HepG2 (cell line): ENCODE data around the gene CEACAM4.

Experiments
- BCLAF1 ChIP-seq: fragments of 450-650 bp; IDR thresholded peaks from 2 replicates; pipeline ENCODE4 v1.6.1; 2017; ENCODE audit warnings: mild to moderate bottlenecking
- CTCF ChIP-seq: sonication (generic); formaldehyde crosslinking; IDR thresholded peaks from 2 replicates; pipeline ENCODE4 v1.5.0; 2020; ENCODE audit warnings: mild to moderate bottlenecking, missing genetic modification reagents, moderate library complexity
- EP300 ChIP-seq, 3 experiments: sonication (generic) in 1 of 3; formaldehyde crosslinking in 1 of 3; IDR thresholded peaks; 2 replicates each; pipeline versions ENCODE4 v1.5.1 to v1.6.1; 2011 to 2020; ENCODE audit warnings: low read depth in 2 of 3, low read length in 2 of 3, borderline replicate concordance in 1 of 3, improper control_type of control experiment in 1 of 3, mild to moderate bottlenecking in 1 of 3, missing genetic modification reagents in 1 of 3, moderate library complexity in 1 of 3
- EZH2 ChIP-seq: conservative IDR thresholded peaks from 2 replicates; pipeline ENCODE4 v1.6.1; 2012; ENCODE audit warnings: mild to moderate bottlenecking, low read depth, low read length, moderate library complexity
- GLI4 ChIP-seq: sonication (generic); formaldehyde crosslinking; IDR thresholded peaks from 2 replicates; pipeline ENCODE4 v1.5.1; 2020; ENCODE audit warnings: missing genetic modification reagents, mild to moderate bottlenecking, moderate library complexity, borderline replicate concordance
- HES4 ChIP-seq: sonication (generic); formaldehyde crosslinking; IDR thresholded peaks from 2 replicates; pipeline ENCODE4 v1.9.0; 2021; ENCODE audit warnings: mild to moderate bottlenecking, missing genetic modification reagents, borderline replicate concordance
- NR1H2 ChIP-seq: sonication (generic); formaldehyde crosslinking; IDR thresholded peaks from 2 replicates; pipeline ENCODE4 v1.8.1; 2022; ENCODE audit warnings: low read depth, missing genetic modification reagents, borderline replicate concordance
- POLR2A ChIP-seq, 2 experiments: IDR thresholded peaks; 2 replicates each; pipeline ENCODE4 v1.6.1; 2011; ENCODE audit warnings: low read depth in 2 of 2, low read length in 2 of 2, mild to moderate bottlenecking in 1 of 2, moderate library complexity in 1 of 2; ENCODE audit not compliant: insufficient read depth in 1 of 2
- POLR2AphosphoS5 ChIP-seq: IDR thresholded peaks from 2 replicates; pipeline ENCODE4 v1.6.1; 2012; ENCODE audit warnings: low read depth, low read length
- RFX1 ChIP-seq: fragments of 450-650 bp; IDR thresholded peaks from 2 replicates; pipeline ENCODE4 v1.6.1; 2017
- TAF15 ChIP-seq: fragments of 200-400 bp; formaldehyde crosslinking; IDR thresholded peaks from one replicate; pipeline ENCODE4 v1.6.1; 2018; ENCODE audit warnings: mild to moderate bottlenecking, low read depth, low read length; ENCODE audit not compliant: poor library complexity, severe bottlenecking
- USF2 ChIP-seq, 2 experiments: sonication (generic) in 1 of 2; formaldehyde crosslinking in 1 of 2; IDR thresholded peaks; 2 replicates each; pipeline versions ENCODE4 v1.5.1 to v1.6.1; 2011 to 2020; ENCODE audit warnings: borderline replicate concordance in 1 of 2, low read depth in 1 of 2, low read length in 1 of 2, mild to moderate bottlenecking in 1 of 2, missing genetic modification reagents in 1 of 2, moderate library complexity in 1 of 2
- ZNF333 ChIP-seq: sonication (generic); formaldehyde crosslinking; IDR thresholded peaks from 2 replicates; pipeline ENCODE4 v1.4.0; 2020; ENCODE audit warnings: mild to moderate bottlenecking, missing genetic modification reagents, borderline replicate concordance
- ZNF354B ChIP-seq: sonication (generic); formaldehyde crosslinking; IDR thresholded peaks from 2 replicates; pipeline ENCODE4 v1.8.0; 2022; ENCODE audit warnings: mild to moderate bottlenecking, missing genetic modification reagents

- TF ChIP-seq ZNF354B, result no peak
- no peak for TF ChIP-seq NR1H2 (CRISPR knock-in tag)
- no peak for TF ChIP-seq RFX1
- TF ChIP-seq EP300 (IDR thresholded peaks at IDR 0.05; ENCODE audit: low read depth in 2 of 2, low read length in 2 of 2), result no peak
- TF ChIP-seq EP300 (CRISPR knock-in tag; IDR thresholded peaks at IDR 0.05; ENCODE audit: borderline replicate concordance), result no peak
- TF ChIP-seq CTCF, result peak; percentile 73
- no peak for TF ChIP-seq ZNF333 (CRISPR knock-in tag)
- TF ChIP-seq USF2 (IDR thresholded peaks at IDR 0.05; ENCODE audit: low read depth, low read length), result no peak
- no peak for TF ChIP-seq USF2 (CRISPR knock-in tag; IDR thresholded peaks at IDR 0.05; ENCODE audit: borderline replicate concordance)
- TF ChIP-seq TAF15, result no peak
- TF ChIP-seq POLR2A (IDR thresholded peaks at IDR 0.05; ENCODE audit: insufficient read depth in 1 of 2, low read depth in 2 of 2, low read length in 2 of 2), result no peak
- no peak for TF ChIP-seq GLI4 (CRISPR knock-in tag)
- TF ChIP-seq POLR2AphosphoS5, result no peak
- TF ChIP-seq EZH2, result no peak
- no peak for TF ChIP-seq BCLAF1
- no peak for TF ChIP-seq HES4 (CRISPR knock-in tag)
Observed at GRCh38 chr19:41595258-41595889, 31.5 kb downstream of the CEACAM4 start.
